NCI-H2227 (cell line): ENCODE results near the gene CSK.

Experiments
- DNase-seq: peaks from one replicate; lab custom pipeline; 2025; ENCODE audit not compliant: unreplicated experiment; lab: John Stamatoyannopoulos, UW

Gene CSK

GRCh38 chr15:74801311-74801997 is 19.6 kb downstream of the CSK start:
- DNase-seq = no peak

- no peak for DNase-seq
These were observed 20.4 kb downstream of the CSK start for GRCh38 chr15:74802290-74802689.

- no peak for DNase-seq
These were observed 21.1 kb downstream of the CSK start for GRCh38 chr15:74802862-74803447.

- DNase-seq = no peak
These were observed 23.1 kb downstream of the CSK start for GRCh38 chr15:74804935-74805334.

GRCh38 chr15:74807282-74807681 is 25.4 kb downstream of the CSK start:
- no peak for DNase-seq

GRCh38 chr15:74808078-74808839 is 26.4 kb downstream of the CSK start:
- DNase-seq = no peak

GRCh38 chr15:74808840-74809229 is 27.0 kb downstream of the CSK start:
- DNase-seq = no peak

- DNase-seq = no peak
These were observed 27.4 kb downstream of the CSK start for GRCh38 chr15:74809242-74809641.

GRCh38 chr15:74809956-74810355 is 28.1 kb downstream of the CSK start:
- DNase-seq = no peak

GRCh38 chr15:74812533-74812932 is 30.7 kb downstream of the CSK start, which contains the start of gene LMAN1L:
Gene LMAN1L, plus strand, starts transcription at chr15:74812835. Its CDS starts 20 bp downstream, at chr15:74812855.
- DNase-seq = no peak

GRCh38 chr15:74815121-74815934 is 33.4 kb downstream of the CSK start:
- no peak for DNase-seq

GRCh38 chr15:74815961-74816360 is 34.1 kb downstream of the CSK start:
- no peak for DNase-seq

- peak; percentile 38 for DNase-seq
These were observed 34.9 kb downstream of the CSK start for GRCh38 chr15:74816624-74817369.

- DNase-seq = peak; percentile 38
These were observed 35.5 kb downstream of the CSK start for GRCh38 chr15:74817370-74817737.

GRCh38 chr15:74820056-74820455 is 38.2 kb downstream of the CSK start:
- DNase-seq = no peak

GRCh38 chr15:74821091-74821789 is 39.4 kb downstream of the CSK start:
- DNase-seq = peak; percentile 22

- no peak for DNase-seq
These were observed 39.9 kb downstream of the CSK start for GRCh38 chr15:74821790-74822158.

- no peak for DNase-seq
These were observed 40.4 kb downstream of the CSK start for GRCh38 chr15:74822233-74822632.

GRCh38 chr15:74823324-74823723 is 41.4 kb downstream of the CSK start:
- no peak for DNase-seq

GRCh38 chr15:74824976-74825375 is 43.1 kb downstream of the CSK start:
- no peak for DNase-seq
